ENCODE data around the gene AKAP8L. TPM values are rescaled to one million over a fixed set of nuclear protein-coding genes. Genes with fewer than 3 reads are reported as not detected.

AKAP8L gene
- total and polyA plus RNA-seq, 2 donors from 2014 or later, result 44.3 to 122 TPM

DNA sequence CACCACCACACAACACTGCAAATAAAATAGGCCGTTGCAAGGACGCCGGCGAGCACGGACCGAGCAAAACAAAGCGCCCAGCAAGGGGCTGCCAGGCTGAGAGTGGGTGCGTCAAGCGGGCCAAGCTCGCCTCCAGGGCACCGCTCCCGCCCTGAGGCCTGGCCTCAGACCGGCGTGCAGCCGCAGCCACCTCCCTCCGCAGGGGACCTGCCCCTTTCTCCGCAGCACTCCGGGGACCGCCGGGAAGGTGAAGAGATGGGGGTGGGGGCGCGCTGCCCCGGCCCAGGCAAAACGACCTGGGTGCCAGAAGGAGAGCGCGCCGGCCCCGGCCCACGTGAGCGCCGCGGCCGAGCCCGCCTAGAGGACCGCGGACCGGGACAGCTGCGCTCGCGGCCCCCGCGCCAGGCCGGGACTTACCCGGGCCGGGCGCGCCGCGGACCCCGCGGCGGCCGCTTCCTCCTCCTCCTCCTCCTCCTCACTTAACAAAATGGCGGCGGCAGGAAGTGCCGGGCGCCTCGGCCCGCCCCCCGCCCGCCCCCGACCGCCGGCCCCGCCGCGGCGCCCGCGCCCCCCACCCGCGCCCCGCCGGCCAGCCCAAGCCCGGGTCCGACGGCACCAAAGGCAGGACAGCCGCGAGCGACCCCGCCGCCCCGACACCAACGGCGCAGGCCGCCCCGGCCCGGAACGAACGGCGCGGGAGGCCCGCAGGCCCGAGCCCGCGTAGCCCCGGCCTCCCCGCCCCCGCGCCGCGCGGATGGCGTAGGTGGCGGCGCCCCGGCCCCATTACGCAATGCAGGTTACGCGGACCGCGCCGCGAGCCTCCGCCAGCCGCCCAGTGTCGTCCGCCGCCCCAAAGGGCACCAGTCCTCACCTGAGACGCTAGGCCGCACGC lies 87.1 kb downstream of the AKAP8L start:
- peaks cover 0 to 25% (median 19%) of the 10 kb centered on the region in 3 donors for H3K4me1 ChIP-seq (ENCODE audit: control insufficient read depth in 2 of 3, insufficient read depth in 2 of 3, low read depth in 1 of 3, low read length in 3 of 3)
- H3K27me3 ChIP-seq (ENCODE audit: control insufficient read depth, insufficient read depth, low read length), result no peaks in the 10 kb centered on the region
- H3K9me3 ChIP-seq (ENCODE audit: control insufficient read depth in 2 of 3, insufficient read depth in 1 of 3, low read length in 3 of 3), result no peaks in the 10 kb centered on the region
- TF ChIP-seq, protein P1, sequence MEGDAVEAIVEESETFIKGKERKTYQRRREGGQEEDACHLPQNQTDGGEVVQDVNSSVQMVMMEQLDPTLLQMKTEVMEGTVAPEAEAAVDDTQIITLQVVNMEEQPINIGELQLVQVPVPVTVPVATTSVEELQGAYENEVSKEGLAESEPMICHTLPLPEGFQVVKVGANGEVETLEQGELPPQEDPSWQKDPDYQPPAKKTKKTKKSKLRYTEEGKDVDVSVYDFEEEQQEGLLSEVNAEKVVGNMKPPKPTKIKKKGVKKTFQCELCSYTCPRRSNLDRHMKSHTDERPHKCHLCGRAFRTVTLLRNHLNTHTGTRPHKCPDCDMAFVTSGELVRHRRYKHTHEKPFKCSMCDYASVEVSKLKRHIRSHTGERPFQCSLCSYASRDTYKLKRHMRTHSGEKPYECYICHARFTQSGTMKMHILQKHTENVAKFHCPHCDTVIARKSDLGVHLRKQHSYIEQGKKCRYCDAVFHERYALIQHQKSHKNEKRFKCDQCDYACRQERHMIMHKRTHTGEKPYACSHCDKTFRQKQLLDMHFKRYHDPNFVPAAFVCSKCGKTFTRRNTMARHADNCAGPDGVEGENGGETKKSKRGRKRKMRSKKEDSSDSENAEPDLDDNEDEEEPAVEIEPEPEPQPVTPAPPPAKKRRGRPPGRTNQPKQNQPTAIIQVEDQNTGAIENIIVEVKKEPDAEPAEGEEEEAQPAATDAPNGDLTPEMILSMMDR (IDR thresholded peaks at IDR 0.05; ENCODE audit: borderline replicate concordance, extremely low read depth, insufficient read depth), result no peak
- H3K36me3 ChIP-seq (ENCODE audit: control insufficient read depth in 2 of 3, insufficient read depth in 3 of 3, low read length in 3 of 3), result no peaks in the 10 kb centered on the region
- H3K4me3 ChIP-seq (ENCODE audit: low read length in 3 of 3), result peak overlapping the region; percentile 85 to 95 (median 92)
- DNase-seq (peak; percentile 37 to 86 (median 69)), FAIRE-seq (no peak)
- H3K27ac ChIP-seq (ENCODE audit: low read depth in 2 of 2, low read length in 2 of 2), result peak overlapping the region; percentile 94 to 95
- H3K9ac ChIP-seq (ENCODE audit: low read length in 3 of 3), result peak overlapping the region; percentile 64 to 94 (median 90)
- intact Hi-C loops (cut with DNase I), result loop anchor here (10.0 kb wide), 1 partner anchor 67 kb away; no protein-coding TSS in a partner anchor

DNA sequence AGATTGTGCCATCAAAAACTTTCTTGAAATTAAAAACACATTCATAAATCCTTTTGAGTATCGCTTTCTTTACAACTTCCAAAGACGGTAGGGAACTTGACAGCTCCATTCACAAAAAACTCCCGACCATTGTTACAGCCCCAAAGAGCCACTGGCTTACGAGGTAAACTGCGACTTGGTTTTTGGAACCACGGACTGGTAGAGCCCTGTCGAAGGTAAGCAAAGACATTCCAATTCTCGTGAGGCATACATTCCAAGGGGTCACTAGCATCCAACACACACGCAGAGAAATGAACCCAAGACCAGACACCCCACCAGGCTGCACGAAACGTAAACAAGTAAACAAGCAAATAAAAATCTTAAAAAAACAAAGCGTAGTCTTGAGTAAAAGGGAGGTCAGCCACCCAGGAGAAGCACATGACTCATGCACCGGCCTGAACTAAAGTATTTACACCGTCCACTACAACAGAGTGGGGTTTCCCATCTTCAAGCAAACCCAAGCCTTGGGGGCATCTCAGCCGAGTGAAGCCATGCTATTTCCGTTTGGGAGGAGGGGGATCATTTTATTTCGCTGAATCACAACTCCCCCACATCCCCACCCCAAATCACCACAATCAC lies 87.9 kb downstream of the AKAP8L start:
- Histone ChIP-seq H3K27me3 (ENCODE audit: control insufficient read depth, insufficient read depth, low read length) (no peaks in the 10 kb centered on the region), H3K4me3 (ENCODE audit: low read length in 3 of 3) (peak overlapping the region; percentile 85 to 95 (median 92)), H3K9me3 (ENCODE audit: control insufficient read depth in 2 of 3, insufficient read depth in 1 of 3, low read length in 3 of 3) (no peaks in the 10 kb centered on the region), H3K9ac (ENCODE audit: low read length in 3 of 3) (peak overlapping the region; percentile 64 to 94 (median 90)), H3K27ac (ENCODE audit: low read depth in 2 of 2, low read length in 2 of 2) (peak overlapping the region; percentile 94 to 95), H3K36me3 (ENCODE audit: control insufficient read depth in 2 of 3, insufficient read depth in 3 of 3, low read length in 3 of 3) (no peaks in the 10 kb centered on the region), H3K4me1 (ENCODE audit: control insufficient read depth in 2 of 3, insufficient read depth in 2 of 3, low read depth in 1 of 3, low read length in 3 of 3) (peaks cover 0 to 25% (median 21%) of the 10 kb centered on the region in 3 donors)
- FAIRE-seq (no peak), DNase-seq (peak in 2 of 5 donors; percentile 43 to 65)
- intact Hi-C loops (cut with DNase I), result loop anchor here (10.0 kb wide), 1 partner anchor 66 kb away; no protein-coding TSS in a partner anchor
- TF ChIP-seq, protein P1 (IDR thresholded peaks at IDR 0.05; ENCODE audit: borderline replicate concordance, extremely low read depth, insufficient read depth), result no peak

Small RNA genes within 50 kb of the gene (microRNA-seq; reads per million reads assigned to microRNA genes)
- not detected for gene MIR1470

Other genes starting within 250 kb of the AKAP8L start
- gene NOTCH3, start 218.0 kb downstream of the AKAP8L start, total RNA-seq, result 92.3 TPM
- gene NOTCH3, start 218.0 kb downstream of the AKAP8L start, polyA plus RNA-seq (ENCODE audit: insufficient read depth, low read depth, low replicate concordance), result 15.1 TPM
- 2.0 TPM for gene EPHX3, start 186.5 kb downstream of the AKAP8L start, total RNA-seq
- 3.5 TPM for gene EPHX3, start 186.5 kb downstream of the AKAP8L start, polyA plus RNA-seq (ENCODE audit: insufficient read depth, low read depth, low replicate concordance)
- gene BRD4, start 86.4 kb downstream of the AKAP8L start, total RNA-seq, result 107 TPM
- 14.3 TPM for gene BRD4, start 86.4 kb downstream of the AKAP8L start, polyA plus RNA-seq (ENCODE audit: insufficient read depth, low read depth, low replicate concordance)
- gene AKAP8, start 39.2 kb downstream of the AKAP8L start, total RNA-seq, result 60.2 TPM
- gene AKAP8, start 39.2 kb downstream of the AKAP8L start, polyA plus RNA-seq (ENCODE audit: insufficient read depth, low read depth, low replicate concordance), result 11.5 TPM
- 37.1 TPM for gene WIZ, start 31.0 kb upstream of the AKAP8L start, total RNA-seq
- gene WIZ, start 31.0 kb upstream of the AKAP8L start, polyA plus RNA-seq (ENCODE audit: insufficient read depth, low read depth, low replicate concordance), result 15.4 TPM
- 12.1 TPM for gene RASAL3, start 45.6 kb upstream of the AKAP8L start, total RNA-seq
- 1.5 TPM for gene RASAL3, start 45.6 kb upstream of the AKAP8L start, polyA plus RNA-seq (ENCODE audit: insufficient read depth, low read depth, low replicate concordance)
- gene PGLYRP2, start 60.5 kb upstream of the AKAP8L start, total RNA-seq, result not detected
- gene PGLYRP2, start 60.5 kb upstream of the AKAP8L start, polyA plus RNA-seq (ENCODE audit: insufficient read depth, low read depth, low replicate concordance), result not detected
- 0.09 TPM for gene CYP4F22, start 89.5 kb upstream of the AKAP8L start, total RNA-seq
- not detected for gene CYP4F22, start 89.5 kb upstream of the AKAP8L start, polyA plus RNA-seq (ENCODE audit: insufficient read depth, low read depth, low replicate concordance)
- not detected for gene CYP4F8, start 196.2 kb upstream of the AKAP8L start, total RNA-seq
- gene CYP4F8, start 196.2 kb upstream of the AKAP8L start, polyA plus RNA-seq (ENCODE audit: insufficient read depth, low read depth, low replicate concordance), result not detected
- 2.2 TPM for gene CYP4F3, start 221.9 kb upstream of the AKAP8L start, total RNA-seq
- gene CYP4F3, start 221.9 kb upstream of the AKAP8L start, polyA plus RNA-seq (ENCODE audit: insufficient read depth, low read depth, low replicate concordance), result 17.9 TPM